Smooth muscle cell (in vitro differentiated cells): Measurements from ENCODE around the gene FRMD4A. TPM values are rescaled to one million over a fixed set of nuclear protein-coding genes. Genes with fewer than 3 reads are reported as not detected.

Source experiments
- DNase-seq: peaks from one replicate; lab custom pipeline; 2025; ENCODE audit not compliant: unreplicated experiment; lab: John Stamatoyannopoulos, UW
- H2AFZ ChIP-seq: fragments of 200-600 bp; sonication (generic); 2 replicates; pipeline ENCODE4 v1.6.0; 2016; ENCODE audit warnings: antibody characterized with exemption, low read depth, mild to moderate bottlenecking
- H3F3A ChIP-seq: fragments of 200-600 bp; sonication (generic); 2 replicates; pipeline ENCODE4 v1.6.0; 2017; ENCODE audit warnings: antibody characterized with exemption, low read depth
- H3K27ac ChIP-seq: fragments of 200-600 bp; sonication (generic); 2 replicates; pipeline ENCODE4 v1.5.1; 2016; ENCODE audit warnings: low read depth, mild to moderate bottlenecking
- H3K27me3 ChIP-seq: fragments of 200-600 bp; sonication (generic); 2 replicates; pipeline ENCODE4 v1.6.1; 2016; ENCODE audit warnings: low read depth, mild to moderate bottlenecking
- H3K36me3 ChIP-seq: fragments of 200-600 bp; sonication (generic); 2 replicates; pipeline ENCODE4 v1.5.1; 2016; ENCODE audit warnings: low read depth
- H3K4me1 ChIP-seq: fragments of 200-600 bp; sonication (generic); 2 replicates; pipeline ENCODE4 v1.5.1; 2016; ENCODE audit warnings: low read depth
- H3K4me2 ChIP-seq: fragments of 200-600 bp; sonication (generic); 2 replicates; pipeline ENCODE4 v1.6.0; 2016; ENCODE audit warnings: mild to moderate bottlenecking
- H3K4me3 ChIP-seq: fragments of 200-600 bp; sonication (generic); 2 replicates; pipeline ENCODE4 v1.5.1; 2016; ENCODE audit warnings: mild to moderate bottlenecking
- H3K79me2 ChIP-seq: fragments of 200-600 bp; sonication (generic); 2 replicates; pipeline ENCODE4 v1.6.0; 2016; ENCODE audit warnings: low read depth, mild to moderate bottlenecking
- H3K9ac ChIP-seq: fragments of 200-600 bp; sonication (generic); 2 replicates; pipeline ENCODE4 v1.6.0; 2016; ENCODE audit warnings: low read depth
- H3K9me3 ChIP-seq: fragments of 200-600 bp; sonication (generic); replicated peaks from 2 replicates; pipeline ENCODE4 v1.5.1; 2016; ENCODE audit warnings: low read depth
- H4K20me1 ChIP-seq: fragments of 200-600 bp; sonication (generic); 2 replicates; pipeline ENCODE4 v1.6.0; 2016; ENCODE audit warnings: low read depth
- WGBS: methylation state at CpG from one replicate; pipeline ENCODE4 v1.1.7; 2016; ENCODE audit warnings: low lambda C conversion rate; 5-methylcytosine and 5-hydroxymethylcytosine counted together
- polyA plus RNA-seq: library from polyadenylated mRNA; unstranded; fragments of >200 nt; fragmentation: Nextera tagmentation; extraction: Ambion mirVana; gene quantifications from 2 replicates; pipeline ENCODE4 v1.2.1, GENCODE V29; 2016
- total RNA-seq: library from RNA; depleted of rRNA; stranded (reverse); fragments of >200 nt; gene quantifications from 2 replicates; pipeline ENCODE4 v1.2.3, GENCODE V29; 2014
- TF ChIP-seq, protein P1 (sequence below): fragments of 200-600 bp; sonication (generic); IDR thresholded peaks from 2 replicates; pipeline ENCODE4 v1.5.1; 2017; ENCODE audit warnings: borderline replicate concordance, mild to moderate bottlenecking, antibody characterized with exemption; ENCODE audit not compliant: insufficient read depth, poor library complexity, severe bottlenecking

FRMD4A gene
- total and polyA plus RNA-seq, 2 experiments from 2014 or later = 3.0 to 5.4 TPM

DNA sequence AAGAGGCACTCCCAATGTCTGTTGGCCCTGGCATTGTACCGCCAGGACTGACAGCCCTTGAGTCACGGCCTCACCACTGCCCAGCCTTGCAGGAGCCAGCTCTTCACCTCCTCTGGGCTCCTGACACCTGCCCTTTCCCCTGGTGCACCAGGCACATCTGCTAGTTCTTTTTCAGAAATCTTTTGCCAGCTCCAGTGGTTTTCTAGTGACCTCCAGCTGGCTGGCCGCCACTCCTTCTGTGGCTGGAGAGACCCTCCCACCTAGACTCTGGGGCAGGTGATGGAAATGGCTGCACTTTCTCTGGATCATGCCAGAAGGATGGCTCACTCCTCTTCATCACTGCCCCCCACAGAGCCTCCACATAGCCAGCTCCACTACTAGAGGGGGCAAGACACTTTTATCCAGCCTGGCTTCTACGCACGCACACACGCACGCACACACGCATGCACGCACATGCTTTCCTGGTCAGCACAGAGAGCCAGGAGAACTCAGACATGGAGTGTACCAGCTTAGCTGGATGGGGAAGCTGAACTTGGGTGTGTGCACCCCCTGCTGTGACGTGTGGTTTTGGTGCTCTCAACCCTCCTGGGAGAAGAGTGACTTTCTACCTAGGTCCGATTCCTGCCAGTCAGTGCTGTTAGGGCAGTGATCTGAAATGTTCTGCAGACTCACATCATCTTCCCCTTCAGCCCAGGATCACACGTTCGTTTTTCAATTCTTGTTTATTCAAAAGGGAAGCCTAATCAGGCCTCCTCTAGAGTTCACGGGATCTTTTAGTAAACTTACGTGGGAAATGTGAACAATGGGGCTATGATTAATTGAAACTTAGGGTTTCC, 522.0 kb downstream of the FRMD4A start:
- H3K79me2 ChIP-seq = no peaks in the 10 kb centered on the region
- H3K36me3 ChIP-seq = no peaks in the 10 kb centered on the region
- H3K4me3 ChIP-seq = no peak overlapping the region
- H4K20me1 ChIP-seq = no peaks in the 10 kb centered on the region
- H3K9me3 ChIP-seq = no peaks in the 10 kb centered on the region
- 84% methylated on average over 15 of the region's 15 CpGs for WGBS
- H2AFZ ChIP-seq = no peak overlapping the region
- H3K27ac ChIP-seq = no peak overlapping the region
- TF ChIP-seq, protein P1, sequence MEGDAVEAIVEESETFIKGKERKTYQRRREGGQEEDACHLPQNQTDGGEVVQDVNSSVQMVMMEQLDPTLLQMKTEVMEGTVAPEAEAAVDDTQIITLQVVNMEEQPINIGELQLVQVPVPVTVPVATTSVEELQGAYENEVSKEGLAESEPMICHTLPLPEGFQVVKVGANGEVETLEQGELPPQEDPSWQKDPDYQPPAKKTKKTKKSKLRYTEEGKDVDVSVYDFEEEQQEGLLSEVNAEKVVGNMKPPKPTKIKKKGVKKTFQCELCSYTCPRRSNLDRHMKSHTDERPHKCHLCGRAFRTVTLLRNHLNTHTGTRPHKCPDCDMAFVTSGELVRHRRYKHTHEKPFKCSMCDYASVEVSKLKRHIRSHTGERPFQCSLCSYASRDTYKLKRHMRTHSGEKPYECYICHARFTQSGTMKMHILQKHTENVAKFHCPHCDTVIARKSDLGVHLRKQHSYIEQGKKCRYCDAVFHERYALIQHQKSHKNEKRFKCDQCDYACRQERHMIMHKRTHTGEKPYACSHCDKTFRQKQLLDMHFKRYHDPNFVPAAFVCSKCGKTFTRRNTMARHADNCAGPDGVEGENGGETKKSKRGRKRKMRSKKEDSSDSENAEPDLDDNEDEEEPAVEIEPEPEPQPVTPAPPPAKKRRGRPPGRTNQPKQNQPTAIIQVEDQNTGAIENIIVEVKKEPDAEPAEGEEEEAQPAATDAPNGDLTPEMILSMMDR = no peak
- no peak overlapping the region for H3K9ac ChIP-seq
- H3K4me1 ChIP-seq = peaks cover 6% of the 10 kb centered on the region
- DNase-seq = no peak
- H3F3A ChIP-seq = no peaks in the 10 kb centered on the region
- no peak overlapping the region for H3K4me2 ChIP-seq
- H3K27me3 ChIP-seq = peaks cover 4% of the 10 kb centered on the region

DNA sequence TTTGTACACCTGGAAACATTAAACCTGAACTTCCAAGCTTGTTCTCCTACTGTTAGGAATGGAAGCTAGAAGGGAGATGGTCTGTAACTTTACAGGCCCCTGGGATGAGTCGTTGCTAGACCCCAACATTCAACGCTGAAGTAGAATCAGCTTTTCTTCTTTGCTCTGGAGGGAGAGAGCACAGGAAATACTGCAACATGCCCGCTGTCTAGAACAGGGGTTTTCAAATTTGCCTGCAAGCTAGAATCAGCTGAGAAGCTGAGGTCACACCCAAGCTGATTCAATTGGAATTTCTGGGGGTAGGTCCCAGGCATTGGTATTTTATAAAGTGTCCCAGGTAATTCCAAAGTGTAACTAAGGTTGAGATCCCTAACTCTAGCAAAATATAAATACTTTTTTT, 524.3 kb downstream of the FRMD4A start:
- no peak overlapping the region for H3K4me2 ChIP-seq
- DNase-seq = no peak
- H3K36me3 ChIP-seq = no peaks in the 10 kb centered on the region
- H3K27me3 ChIP-seq = peaks cover 4% of the 10 kb centered on the region
- no peaks in the 10 kb centered on the region for H3K9me3 ChIP-seq
- no peaks in the 10 kb centered on the region for H3K79me2 ChIP-seq
- peaks cover 6% of the 10 kb centered on the region for H3K4me1 ChIP-seq
- H4K20me1 ChIP-seq = no peaks in the 10 kb centered on the region
- no peak overlapping the region for H2AFZ ChIP-seq
- no peak overlapping the region for H3K4me3 ChIP-seq
- TF ChIP-seq, protein P1 = no peak
- no peak overlapping the region for H3K9ac ChIP-seq
- WGBS = 87% methylated on average over 3 of the region's 3 CpGs
- H3F3A ChIP-seq = no peaks in the 10 kb centered on the region
- H3K27ac ChIP-seq = no peak overlapping the region

DNA sequence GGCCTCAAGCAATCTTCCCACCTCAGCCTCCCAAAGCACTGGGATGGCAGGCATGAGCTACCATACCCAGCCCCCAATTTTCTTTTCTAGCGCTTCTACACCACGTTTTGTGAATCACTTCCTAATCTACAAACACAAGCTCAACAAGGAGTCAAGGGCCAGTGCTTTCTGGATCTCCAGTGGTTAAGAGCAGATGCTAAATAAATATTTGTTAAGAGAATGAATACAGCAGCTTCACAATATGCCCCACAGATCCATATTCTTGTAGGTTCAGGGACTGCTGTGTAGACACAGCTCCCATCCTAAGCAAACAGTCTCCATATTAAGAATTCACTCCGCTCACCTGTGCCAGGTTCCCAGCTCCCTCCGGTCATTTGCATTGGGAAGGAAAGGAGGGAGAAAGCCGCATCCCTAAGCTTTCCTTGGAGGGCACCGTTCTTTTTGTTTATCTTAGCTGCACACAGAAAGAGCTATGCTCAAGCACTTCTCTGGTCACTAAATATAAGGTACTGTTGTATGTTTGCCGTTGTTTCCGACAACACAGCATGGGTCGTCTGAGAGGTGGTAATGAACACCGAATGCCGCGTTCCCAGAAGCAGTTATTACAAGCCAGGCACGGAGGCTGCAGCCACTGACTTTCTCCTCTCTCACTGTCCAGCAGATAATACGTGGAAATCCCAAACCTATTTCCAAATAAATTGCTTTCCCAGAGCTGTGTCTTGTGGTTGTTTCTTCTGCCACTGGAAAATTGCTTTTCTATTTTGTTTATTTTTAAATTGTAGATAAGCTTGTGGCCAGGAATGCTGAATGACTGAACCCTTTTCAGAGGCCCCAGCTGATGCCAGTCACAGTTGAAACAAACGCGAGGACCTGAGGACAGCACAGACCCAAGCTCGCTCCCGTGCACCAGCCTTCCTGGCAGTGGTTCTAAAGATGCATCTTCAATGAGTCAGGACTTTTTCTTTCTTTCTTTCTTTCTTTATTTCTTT, 526.9 kb downstream of the FRMD4A start:
- Histone ChIP-seq H3K79me2 (no peaks in the 10 kb centered on the region), H3K4me1 (no peaks in the 10 kb centered on the region), H4K20me1 (no peaks in the 10 kb centered on the region), H3K9ac (no peak overlapping the region), H2AFZ (no peak overlapping the region), H3K27ac (no peak overlapping the region), H3K9me3 (no peaks in the 10 kb centered on the region), H3K4me2 (peak overlapping the region; percentile 59), H3K36me3 (no peaks in the 10 kb centered on the region), H3K4me3 (no peak overlapping the region), H3K27me3 (peaks cover 8% of the 10 kb centered on the region), H3F3A (no peaks in the 10 kb centered on the region)
- WGBS = 49% methylated on average over 18 of the region's 18 CpGs
- DNase-seq = no peak
- TF ChIP-seq, protein P1 = no peak
